Stomach (tissue), 4 donors: Measurements from ENCODE around the gene HOXB3.

Experiments
- POLR2A ChIP-seq, 4 donors: fragments of 450-650 bp; IDR thresholded peaks; one replicate each; pipeline ENCODE4 v1.6.1; 2016; ENCODE audit warnings: antibody characterized with exemption in 4 of 4, control low read depth in 2 of 4, mild to moderate bottlenecking in 1 of 4, moderate library complexity in 1 of 4
- TF ChIP-seq, protein P1 (sequence below), 7 experiments: fragments of 450-650 bp in 4 of 7; fragments of 200-600 bp in 3 of 7; sonication (generic) in 3 of 7; IDR thresholded peaks; one replicate each; pipeline ENCODE4 v1.5.1; 2016 to 2019; ENCODE audit warnings: antibody characterized with exemption in 7 of 7, control low read depth in 2 of 7, mild to moderate bottlenecking in 1 of 7

DNA sequence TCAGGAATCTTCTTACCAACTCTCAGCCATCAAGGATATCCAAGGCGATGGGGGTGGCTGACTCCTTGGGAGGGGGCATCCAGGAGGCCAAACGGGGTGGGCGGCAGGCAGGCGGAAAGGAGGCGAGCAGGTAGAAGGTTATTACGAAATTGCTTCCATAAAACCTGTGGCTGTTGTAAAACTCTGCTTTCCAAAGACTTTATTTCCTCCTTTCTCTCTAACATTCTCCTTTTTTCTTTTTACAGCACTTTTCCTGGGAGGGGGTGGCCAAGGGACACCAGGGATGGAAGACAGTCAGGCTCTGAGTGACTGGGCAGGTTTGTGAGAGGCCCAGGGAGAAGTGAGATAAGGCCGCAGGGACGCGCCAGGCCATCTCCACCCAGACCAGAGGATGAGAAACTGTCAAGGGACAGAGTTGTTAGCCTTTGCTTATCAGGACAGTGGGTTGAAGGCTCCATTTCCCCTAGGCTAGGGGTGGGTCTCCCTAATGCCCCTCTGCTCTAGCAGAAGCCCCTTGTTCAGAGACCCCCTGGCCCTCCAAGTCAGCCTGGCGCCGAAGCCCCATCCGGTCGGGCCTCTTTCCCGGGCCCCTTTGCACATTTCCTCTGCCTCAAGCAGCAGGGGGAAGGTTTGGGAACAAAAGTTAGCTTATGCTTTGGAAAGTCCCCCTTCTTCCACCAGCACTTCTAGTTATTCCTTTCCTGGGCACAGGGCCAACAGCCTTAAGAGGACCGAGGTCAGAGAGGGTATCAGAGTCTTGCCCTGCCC is 41.1 kb upstream of the HOXB3 start:
- TF ChIP-seq, protein P1, sequence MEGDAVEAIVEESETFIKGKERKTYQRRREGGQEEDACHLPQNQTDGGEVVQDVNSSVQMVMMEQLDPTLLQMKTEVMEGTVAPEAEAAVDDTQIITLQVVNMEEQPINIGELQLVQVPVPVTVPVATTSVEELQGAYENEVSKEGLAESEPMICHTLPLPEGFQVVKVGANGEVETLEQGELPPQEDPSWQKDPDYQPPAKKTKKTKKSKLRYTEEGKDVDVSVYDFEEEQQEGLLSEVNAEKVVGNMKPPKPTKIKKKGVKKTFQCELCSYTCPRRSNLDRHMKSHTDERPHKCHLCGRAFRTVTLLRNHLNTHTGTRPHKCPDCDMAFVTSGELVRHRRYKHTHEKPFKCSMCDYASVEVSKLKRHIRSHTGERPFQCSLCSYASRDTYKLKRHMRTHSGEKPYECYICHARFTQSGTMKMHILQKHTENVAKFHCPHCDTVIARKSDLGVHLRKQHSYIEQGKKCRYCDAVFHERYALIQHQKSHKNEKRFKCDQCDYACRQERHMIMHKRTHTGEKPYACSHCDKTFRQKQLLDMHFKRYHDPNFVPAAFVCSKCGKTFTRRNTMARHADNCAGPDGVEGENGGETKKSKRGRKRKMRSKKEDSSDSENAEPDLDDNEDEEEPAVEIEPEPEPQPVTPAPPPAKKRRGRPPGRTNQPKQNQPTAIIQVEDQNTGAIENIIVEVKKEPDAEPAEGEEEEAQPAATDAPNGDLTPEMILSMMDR (IDR thresholded peaks at IDR 0.05) = no peak
- no peak for TF ChIP-seq POLR2A (IDR thresholded peaks at IDR 0.05)
